ENCODE results near the gene PIP4K2A. TPM values are rescaled to one million over a fixed set of nuclear protein-coding genes. Genes with fewer than 3 reads are reported as not detected.
A peak's percentile ranks its signal among the peaks of the same experiment; 100 is the strongest.

Gene PIP4K2A
- total and polyA plus RNA-seq, 10 donors: 30.1 to 168 (median 101) TPM

- peak overlapping the region in 7 of 8 donors; percentile 23 to 89 (median 85) for H3K27ac ChIP-seq
- no peaks in the 10 kb centered on the region for H3K27me3 ChIP-seq (replicated peaks in 1 of 7)
- WGBS, 5 donors: 57 to 70% (median 64%) methylated on average over 2 of the region's 2 CpGs
- no peak overlapping the region for H3K4me3 ChIP-seq
- peaks cover 75 to 100% (median 98%) of the 10 kb centered on the region in 6 donors for H3K4me1 ChIP-seq
- TF ChIP-seq CTCF (IDR thresholded peaks at IDR 0.05 in 8 of 11, conservative IDR thresholded peaks at IDR 0.05 in 3 of 11): no peak
- no peak for TF ChIP-seq POLR2A (IDR thresholded peaks at IDR 0.05)
- TF ChIP-seq POLR2AphosphoS5 (IDR thresholded peaks at IDR 0.05): no peak
- intact Hi-C loops (cut with DNase I; ENCODE audit: low total_unique reads): no loop called here
- H3K9me3 ChIP-seq: no peaks in the 10 kb centered on the region
- no peaks in the 10 kb centered on the region for H3K36me3 ChIP-seq
- DNase-seq: no peak
Measured at GRCh38 chr10:22626784-22627183, 87.6 kb downstream of the PIP4K2A start.

- H3K4me3 ChIP-seq: no peak overlapping the region
- H3K27ac ChIP-seq: peak overlapping the region; percentile 5 to 89 (median 81)
- no peaks in the 10 kb centered on the region for H3K36me3 ChIP-seq
- no peaks in the 10 kb centered on the region for H3K9me3 ChIP-seq
- no peaks in the 10 kb centered on the region for H3K27me3 ChIP-seq (replicated peaks in 1 of 7)
- TF ChIP-seq CTCF (IDR thresholded peaks at IDR 0.05 in 8 of 11, conservative IDR thresholded peaks at IDR 0.05 in 3 of 11) (no peak), POLR2A (IDR thresholded peaks at IDR 0.05) (no peak), POLR2AphosphoS5 (IDR thresholded peaks at IDR 0.05) (no peak)
- no peak for DNase-seq
- intact Hi-C loops (cut with DNase I; ENCODE audit: low total_unique reads): no loop called here
- 71 to 81% (median 73%) methylated on average over 9 of the region's 9 CpGs for WGBS, 5 donors
- peaks cover 66 to 100% (median 97%) of the 10 kb centered on the region in 6 donors for H3K4me1 ChIP-seq
Measured at GRCh38 chr10:22625516-22626290, 88.7 kb downstream of the PIP4K2A start.

GRCh38 chr10:22624287-22624738 lies 90.1 kb downstream of the PIP4K2A start:
- Histone ChIP-seq H3K36me3 (no peaks in the 10 kb centered on the region), H3K4me1 (peaks cover 58 to 100% (median 96%) of the 10 kb centered on the region in 6 donors), H3K27me3 (replicated peaks in 1 of 7) (no peaks in the 10 kb centered on the region), H3K4me3 (no peak overlapping the region), H3K9me3 (no peaks in the 10 kb centered on the region), H3K27ac (peak overlapping the region; percentile 29 to 89 (median 81))
- 44 to 55% (median 53%) methylated on average over 3 of the region's 3 CpGs for WGBS, 5 donors
- no peak for TF ChIP-seq POLR2A (IDR thresholded peaks at IDR 0.05)
- no peak for TF ChIP-seq POLR2AphosphoS5 (IDR thresholded peaks at IDR 0.05)
- no peak for TF ChIP-seq CTCF (IDR thresholded peaks at IDR 0.05 in 8 of 11, conservative IDR thresholded peaks at IDR 0.05 in 3 of 11)
- intact Hi-C loops (cut with DNase I; ENCODE audit: low total_unique reads): no loop called here
- DNase-seq: no peak

DNA sequence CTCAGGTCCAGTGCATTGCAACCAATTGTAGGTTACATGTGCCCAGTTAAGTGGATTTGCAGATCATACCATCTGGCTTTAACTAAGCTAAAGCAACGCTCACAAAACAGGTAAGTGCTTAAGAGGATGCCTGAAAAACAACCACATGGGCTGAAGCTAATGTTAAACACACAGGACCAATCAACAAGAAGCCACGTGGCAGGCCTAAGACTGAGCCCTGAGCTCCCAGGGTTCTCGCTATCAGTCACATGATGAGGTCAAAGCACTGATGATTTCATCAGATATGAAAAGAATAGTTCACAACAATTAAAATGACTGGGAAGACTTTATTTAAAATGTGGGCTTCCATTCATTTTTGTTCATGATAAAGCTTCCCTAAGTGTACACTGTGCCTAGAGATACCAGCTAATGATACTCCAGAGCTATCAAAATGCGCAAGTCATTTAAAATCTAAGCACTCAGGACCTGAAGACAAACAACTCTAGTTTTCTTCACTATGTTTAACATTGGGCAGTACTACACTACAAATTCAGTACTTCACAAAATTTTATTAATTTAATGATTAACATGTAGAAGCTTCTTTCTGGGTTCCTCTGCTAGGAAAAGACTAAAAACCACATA lies 90.6 kb downstream of the PIP4K2A start:
- intact Hi-C loops (cut with DNase I; ENCODE audit: low total_unique reads): no loop called here
- H3K4me1 ChIP-seq: peaks cover 58 to 100% (median 96%) of the 10 kb centered on the region in 6 donors
- DNase-seq: no peak
- no peaks in the 10 kb centered on the region for H3K9me3 ChIP-seq
- no peaks in the 10 kb centered on the region for H3K27me3 ChIP-seq (replicated peaks in 1 of 7)
- WGBS, 5 donors: 68 to 89% (median 80%) methylated on average over 4 of the region's 4 CpGs
- no peak overlapping the region for H3K4me3 ChIP-seq
- H3K27ac ChIP-seq: peak overlapping the region; percentile 29 to 89 (median 81)
- no peak for TF ChIP-seq POLR2A (IDR thresholded peaks at IDR 0.05)
- no peak for TF ChIP-seq POLR2AphosphoS5 (IDR thresholded peaks at IDR 0.05)
- no peak for TF ChIP-seq CTCF (IDR thresholded peaks at IDR 0.05 in 8 of 11, conservative IDR thresholded peaks at IDR 0.05 in 3 of 11)
- no peaks in the 10 kb centered on the region for H3K36me3 ChIP-seq

Measured in spleen (tissue), 11 donors.